G401.6 (cell line): ENCODE data around the gene MAGEB4.
"Not testable (repeated sequence)": the region's sequence is repeated elsewhere in the genome, so short reads cannot be mapped to it uniquely, and the experiment has no call there.

ENCODE experiments used
- FAIRE-seq: peaks from 2 replicates; lab custom pipeline; 2012; peaks lifted over from hg19 to GRCh38; lab: Jason Lieb, UNC

The MAGEB4 gene

GRCh38 chrX:30241724-30242415 is at the start of gene MAGEB4:
Gene MAGEB4 (plus strand): TSS chrX:30242000. CDS start chrX:30242136, 136 bp downstream.
- FAIRE-seq, result no peak

- not testable (repeated sequence) for FAIRE-seq
Observed at GRCh38 chrX:30193910-30194309, 47.9 kb upstream of the MAGEB4 start.

GRCh38 chrX:30196322-30196721 is 45.5 kb upstream of the MAGEB4 start:
- no peak for FAIRE-seq

- no peak for FAIRE-seq
Observed at GRCh38 chrX:30212172-30212571, 29.6 kb upstream of the MAGEB4 start.

- no peak for FAIRE-seq
Observed at GRCh38 chrX:30215357-30215843, 26.4 kb upstream of the MAGEB4 start, which contains the start of gene MAGEB2. Gene MAGEB2 (plus strand): TSS chrX:30215563. CDS start chrX:30218581, 3,018 bp downstream.

- no peak for FAIRE-seq
Observed at GRCh38 chrX:30217465-30217864, 24.3 kb upstream of the MAGEB4 start.

- FAIRE-seq, result no peak
Observed at GRCh38 chrX:30219372-30219771, 22.4 kb upstream of the MAGEB4 start.

- FAIRE-seq, result no peak
Observed at GRCh38 chrX:30220661-30221060, 21.1 kb upstream of the MAGEB4 start.

GRCh38 chrX:30224536-30224935 is 17.3 kb upstream of the MAGEB4 start:
- FAIRE-seq, result no peak

- FAIRE-seq, result no peak
Observed at GRCh38 chrX:30228526-30228925, 13.3 kb upstream of the MAGEB4 start.

GRCh38 chrX:30230395-30230794 is 11.4 kb upstream of the MAGEB4 start, which contains the start of gene MAGEB3:
Gene MAGEB3 (plus strand): TSS chrX:30230657. CDS start chrX:30235925, 5,268 bp downstream.
- FAIRE-seq, result no peak

- FAIRE-seq, result no peak
Observed at GRCh38 chrX:30246769-30247489, 5.1 kb downstream of the MAGEB4 start, which contains the start of gene MAGEB1. Gene MAGEB1 (plus strand): TSS chrX:30247146. CDS start chrX:30250494, 3,348 bp downstream.

- no peak for FAIRE-seq
Observed at GRCh38 chrX:30248854-30249253, 7.1 kb downstream of the MAGEB4 start.

- FAIRE-seq, result no peak
Observed at GRCh38 chrX:30253257-30253656, 11.5 kb downstream of the MAGEB4 start.

- FAIRE-seq, result no peak
Observed at GRCh38 chrX:30259927-30260326, 18.1 kb downstream of the MAGEB4 start.

GRCh38 chrX:30261012-30261411 is 19.2 kb downstream of the MAGEB4 start:
- no peak for FAIRE-seq

- no peak for FAIRE-seq
Observed at GRCh38 chrX:30262763-30263162, 21.0 kb downstream of the MAGEB4 start.

- no peak for FAIRE-seq
Observed at GRCh38 chrX:30270639-30271038, 28.8 kb downstream of the MAGEB4 start.

GRCh38 chrX:30275498-30275897 is 33.7 kb downstream of the MAGEB4 start:
- no peak for FAIRE-seq

GRCh38 chrX:30278365-30278764 is 36.6 kb downstream of the MAGEB4 start:
- FAIRE-seq, result no peak

GRCh38 chrX:30280428-30280827 is 38.6 kb downstream of the MAGEB4 start:
- FAIRE-seq, result no peak

- no peak for FAIRE-seq
Observed at GRCh38 chrX:30282527-30282926, 40.7 kb downstream of the MAGEB4 start.

GRCh38 chrX:30283456-30284200 is 41.8 kb downstream of the MAGEB4 start:
- no peak for FAIRE-seq
